ENCODE data around the gene FAM72C. TPM values are rescaled to one million over a fixed set of nuclear protein-coding genes. Genes with fewer than 3 reads are reported as not detected.
"Not testable (repeated sequence)": the region's sequence is repeated elsewhere in the genome, so short reads cannot be mapped to it uniquely, and the experiment has no call there.

FAM72C gene
- total RNA-seq, 4 donors from 2014 or later, result 0.47 TPM; not detected in 3

DNA sequence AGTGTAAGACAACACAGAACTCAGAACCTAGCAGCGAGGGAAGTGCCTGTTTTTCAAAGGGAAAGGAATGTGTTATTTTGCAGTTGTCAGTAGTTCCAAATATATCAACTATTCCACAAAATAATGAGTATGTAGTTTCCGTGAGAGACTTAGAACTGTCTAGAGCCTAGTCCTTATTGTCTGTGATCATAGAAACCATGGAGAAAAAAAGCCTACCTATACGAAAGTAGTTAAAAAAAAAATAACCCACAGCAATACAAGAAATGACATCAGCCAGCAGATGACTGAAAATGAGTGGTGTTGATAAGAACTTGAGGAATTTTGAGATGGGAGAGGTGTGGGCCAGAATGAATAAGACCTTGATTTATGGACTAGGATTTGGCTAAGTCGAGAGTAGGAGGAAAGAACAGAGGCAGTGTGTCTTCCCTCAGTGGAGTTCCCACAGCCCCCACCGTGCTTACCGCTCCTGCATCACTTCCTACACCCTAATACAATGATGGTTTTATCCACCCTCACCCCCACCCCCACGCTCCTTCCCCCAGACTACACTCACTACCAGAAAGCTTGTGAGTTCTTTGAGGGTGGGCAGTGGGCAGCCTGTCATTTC lies 21.6 kb upstream of the FAM72C start:
- H3K4me1 ChIP-seq, H3K27ac ChIP-seq, H3K4me3 ChIP-seq, DNase-seq, H3K9me3 ChIP-seq, H3K27me3 ChIP-seq, H3K36me3 ChIP-seq: not testable (repeated sequence)

DNA sequence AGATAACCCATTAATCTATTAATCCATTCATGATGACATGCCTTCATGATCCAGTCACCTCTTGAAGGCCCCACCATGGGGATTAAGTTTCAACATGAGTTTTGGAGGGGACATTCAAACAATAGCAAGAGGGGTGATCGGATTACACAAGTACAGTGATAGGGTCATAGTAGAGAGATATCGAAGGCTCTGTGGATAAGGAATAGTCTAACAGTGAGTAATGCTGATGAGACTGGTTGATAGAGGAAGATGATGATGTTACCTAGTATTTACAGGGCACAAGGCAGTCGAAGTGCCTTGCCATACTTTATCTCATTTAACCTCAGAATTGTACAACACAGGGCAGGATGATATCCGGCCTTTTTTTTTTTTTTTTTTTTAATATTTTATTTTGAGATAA lies 18.9 kb upstream of the FAM72C start:
- H3K9me3 ChIP-seq, H3K27me3 ChIP-seq, DNase-seq, H3K27ac ChIP-seq, H3K4me3 ChIP-seq, H3K4me1 ChIP-seq, H3K36me3 ChIP-seq: not testable (repeated sequence)

DNA sequence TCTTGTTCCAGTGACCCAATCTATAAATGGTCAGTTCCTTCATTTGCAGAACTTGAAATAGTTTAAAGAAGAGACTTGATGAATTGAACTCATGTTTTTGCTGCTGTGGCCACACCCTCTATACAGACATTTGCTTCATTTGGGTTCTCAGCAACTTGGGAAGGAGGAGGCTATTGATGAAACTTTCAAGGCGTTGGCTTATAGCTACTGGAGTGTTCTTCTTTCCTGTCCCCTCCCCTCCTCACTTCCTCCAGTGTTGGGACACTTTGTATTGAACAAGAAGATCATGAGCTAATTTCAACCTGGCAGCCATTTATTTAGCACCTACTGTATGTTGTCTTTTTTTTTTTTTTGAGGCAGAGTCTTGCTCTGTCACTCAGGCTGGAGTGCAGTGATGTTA lies 17.9 kb upstream of the FAM72C start:
- H3K27me3 ChIP-seq, DNase-seq, H3K27ac ChIP-seq, H3K4me1 ChIP-seq, H3K9me3 ChIP-seq, H3K4me3 ChIP-seq, H3K36me3 ChIP-seq: not testable (repeated sequence)

DNA sequence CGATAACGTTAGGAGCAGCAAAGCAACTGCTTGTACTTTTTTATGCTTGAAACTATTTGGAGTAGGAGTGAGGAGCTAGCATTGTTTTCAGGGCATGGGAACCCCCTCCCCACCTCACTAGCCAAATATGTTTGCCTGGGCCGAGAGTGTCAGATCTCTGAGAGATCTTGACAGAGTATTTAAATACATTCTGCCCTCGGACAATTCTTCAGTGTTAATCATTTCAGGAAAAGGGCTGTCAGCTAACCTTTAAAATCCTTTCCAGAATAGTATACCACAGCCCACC lies 17.6 kb upstream of the FAM72C start:
- not testable (repeated sequence) for H3K27me3 ChIP-seq, H3K36me3 ChIP-seq, H3K27ac ChIP-seq, H3K4me3 ChIP-seq, DNase-seq, H3K4me1 ChIP-seq, H3K9me3 ChIP-seq

DNA sequence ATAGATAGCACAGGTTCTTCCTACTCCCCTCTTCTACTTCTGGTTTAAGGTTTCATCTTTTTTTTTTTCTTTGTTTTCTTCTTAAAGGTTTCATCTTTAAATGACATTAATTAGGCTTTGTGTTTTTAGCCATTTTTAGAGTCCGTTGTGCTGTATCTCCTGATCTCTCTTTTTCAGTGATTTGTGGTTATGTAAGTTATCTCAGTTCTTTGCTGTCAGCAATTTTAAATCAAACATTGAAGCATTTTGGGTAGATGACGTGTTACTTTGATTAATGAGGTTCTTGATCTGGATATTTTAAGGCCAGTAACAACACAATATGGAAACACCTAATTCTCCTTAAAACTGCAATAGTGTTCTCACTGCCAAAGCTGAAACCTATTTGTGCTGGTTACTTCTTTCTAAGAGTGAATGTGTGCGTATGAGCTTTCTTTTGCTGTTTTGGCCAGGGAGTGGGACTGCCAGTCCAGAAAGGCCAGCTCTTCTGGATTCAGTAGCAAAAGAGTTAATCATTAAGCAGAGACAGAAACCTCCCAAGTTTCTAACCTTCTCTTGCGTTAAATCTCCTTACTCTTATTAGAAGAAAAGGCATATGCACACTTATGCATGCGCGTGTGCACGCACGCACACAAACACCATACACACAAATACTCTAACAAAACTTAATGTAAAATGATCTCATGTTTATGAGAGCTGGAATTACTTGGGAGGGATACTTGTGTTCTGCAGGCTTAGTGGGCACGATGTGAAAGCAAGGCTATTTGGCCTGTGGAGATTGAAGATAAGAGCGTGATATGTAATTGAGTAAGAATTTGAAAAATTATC lies 17.0 kb upstream of the FAM72C start:
- not testable (repeated sequence) for H3K36me3 ChIP-seq, H3K4me3 ChIP-seq, DNase-seq, H3K27me3 ChIP-seq, H3K4me1 ChIP-seq, H3K9me3 ChIP-seq, H3K27ac ChIP-seq

DNA sequence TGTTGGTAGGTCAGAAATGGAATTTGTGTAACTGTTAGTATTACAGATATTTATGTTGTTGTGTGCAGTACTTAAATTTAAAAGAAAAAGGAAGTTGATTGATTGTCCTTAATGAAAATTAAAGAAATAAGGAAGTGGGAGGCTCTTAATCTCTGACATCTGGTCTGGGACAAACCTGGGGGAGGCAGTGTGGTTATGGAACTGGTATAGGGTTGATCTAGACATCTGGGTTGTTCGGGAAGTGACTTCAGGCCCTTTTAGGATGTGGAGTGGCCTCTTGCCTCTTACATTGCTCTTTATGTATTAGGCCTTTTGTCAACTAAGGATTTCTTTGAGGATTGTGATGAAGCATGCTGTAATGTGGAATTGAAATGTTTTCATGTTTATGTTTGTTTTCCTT lies 16.1 kb upstream of the FAM72C start:
- not testable (repeated sequence) for H3K4me3 ChIP-seq, H3K27me3 ChIP-seq, DNase-seq, H3K9me3 ChIP-seq, H3K27ac ChIP-seq, H3K4me1 ChIP-seq, H3K36me3 ChIP-seq

DNA sequence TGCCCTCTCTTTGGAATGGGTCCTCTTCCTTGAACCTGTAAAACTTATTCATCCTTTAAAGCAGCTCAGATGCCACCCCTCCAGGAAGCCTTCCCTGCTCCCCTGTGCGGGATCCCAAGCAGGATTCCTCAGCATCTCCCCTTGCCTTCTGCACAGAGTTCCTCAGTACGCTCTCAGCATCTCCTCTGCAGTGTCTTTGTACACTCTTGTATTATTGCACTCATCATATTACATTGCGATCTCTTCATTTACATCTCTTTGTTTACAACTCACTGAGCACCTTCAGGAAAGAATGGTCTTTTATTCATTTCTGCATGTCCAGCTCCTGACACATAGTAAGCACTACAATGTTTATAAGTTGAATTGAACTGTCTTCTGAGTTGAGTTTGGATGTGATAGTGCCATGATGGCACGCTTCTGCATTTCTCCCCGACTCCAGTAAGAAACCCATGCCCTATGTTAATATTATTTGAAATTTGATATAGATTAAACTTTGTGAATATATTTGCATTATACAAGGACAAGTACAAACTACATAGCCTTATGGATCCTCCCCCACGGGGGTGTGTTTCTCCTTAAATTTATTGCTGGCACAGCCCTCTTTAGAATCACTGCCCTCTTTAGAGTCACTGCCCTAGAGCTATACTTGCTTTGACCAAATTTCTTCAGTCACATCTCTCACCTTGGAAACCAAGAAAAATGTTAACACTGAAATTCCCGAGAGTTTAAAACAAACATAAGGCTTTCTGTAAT lies 13.1 kb upstream of the FAM72C start:
- not testable (repeated sequence) for H3K4me3 ChIP-seq, H3K27me3 ChIP-seq, DNase-seq, H3K27ac ChIP-seq, H3K4me1 ChIP-seq, H3K36me3 ChIP-seq, H3K9me3 ChIP-seq

DNA sequence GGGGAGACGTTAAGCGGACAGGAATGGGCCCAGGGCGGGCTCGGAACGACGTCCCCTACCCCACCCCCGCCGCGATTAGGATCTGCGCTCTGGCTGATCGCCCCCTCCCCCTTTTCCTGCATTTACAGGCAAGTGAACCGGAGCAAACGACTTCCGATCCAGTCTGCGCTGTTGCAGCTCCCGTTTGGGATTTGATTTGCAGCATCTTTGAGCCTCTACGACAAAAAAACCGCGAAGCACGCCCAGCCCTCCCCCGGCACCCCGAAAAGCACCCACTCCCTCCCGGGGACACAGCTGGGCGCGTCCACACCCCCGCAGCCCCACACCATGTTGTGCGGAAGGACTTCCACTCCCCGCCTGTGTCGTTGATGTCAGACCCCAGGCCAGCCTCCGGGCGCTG lies 2.6 kb upstream of the FAM72C start:
- H3K4me3 ChIP-seq, result peak overlapping the region in 2 of 4 donors; percentile 31 to 53
- not testable (repeated sequence) for H3K27me3 ChIP-seq, H3K9me3 ChIP-seq, H3K36me3 ChIP-seq, H3K27ac ChIP-seq, H3K4me1 ChIP-seq
- DNase-seq, result peak in 2 of 3 donors; percentile 27 to 37

DNA sequence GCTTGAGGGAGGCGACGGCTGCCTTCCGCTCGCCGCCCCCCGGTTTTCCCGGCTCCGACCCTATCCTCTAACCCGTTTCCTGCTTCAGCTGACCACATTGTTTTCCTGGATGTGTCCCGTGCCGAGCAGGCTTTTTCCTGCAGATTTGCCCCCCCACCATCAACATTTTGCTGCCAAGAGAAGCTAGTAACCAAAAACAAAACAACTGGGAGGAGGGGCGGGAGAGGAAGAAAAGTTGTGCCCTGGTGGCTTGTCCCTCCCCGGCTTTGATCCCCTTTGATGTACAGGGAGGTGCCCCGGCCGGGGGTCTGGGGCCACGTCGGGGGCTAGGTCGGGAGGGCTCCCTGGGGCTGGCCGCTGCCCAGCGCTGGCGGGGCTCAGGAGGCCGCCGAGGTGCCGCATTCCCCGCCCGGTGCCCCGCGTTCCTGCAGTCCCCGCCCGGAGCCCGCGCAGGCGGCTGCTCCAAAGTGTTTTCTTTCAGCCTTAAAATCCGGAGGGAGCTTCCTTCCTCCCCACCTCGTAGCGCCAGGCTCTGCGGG lies 2.2 kb upstream of the FAM72C start:
- not testable (repeated sequence) for H3K9me3 ChIP-seq, H3K27ac ChIP-seq, H3K4me1 ChIP-seq, H3K27me3 ChIP-seq, H3K36me3 ChIP-seq
- peak in 1 of 3 donors; percentile 45 for DNase-seq
- peak overlapping the region in 3 of 4 donors; percentile 18 to 53 (median 39) for H3K4me3 ChIP-seq

DNA sequence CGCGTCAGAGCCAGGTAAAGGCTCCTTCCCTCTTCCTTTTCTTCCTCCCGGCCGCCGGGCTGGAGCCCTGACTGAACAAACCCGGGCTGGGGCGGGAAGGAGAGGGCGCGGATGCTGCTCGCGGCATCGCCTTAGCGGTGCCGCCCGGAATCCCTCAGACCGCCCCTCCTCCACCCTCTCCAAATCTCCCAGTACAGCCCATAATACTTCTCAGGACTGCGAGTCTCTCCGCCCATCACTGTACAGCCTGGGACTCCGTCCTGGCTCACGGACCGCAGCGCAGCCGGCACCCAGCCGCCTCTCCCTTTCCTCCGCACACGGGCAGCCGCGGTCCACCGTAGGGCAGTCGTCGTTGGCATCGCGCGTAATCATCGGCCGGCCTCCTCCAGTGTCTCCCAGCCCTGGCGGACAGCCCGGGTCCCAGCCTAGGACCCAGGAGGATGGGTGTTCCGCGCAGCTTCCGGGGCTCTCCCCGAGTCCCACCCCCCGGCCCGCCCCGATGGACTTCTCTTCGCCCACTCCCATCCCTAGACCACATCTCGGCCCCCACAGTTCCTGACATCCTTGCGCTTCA lies 1.1 kb upstream of the FAM72C start:
- not testable (repeated sequence) for DNase-seq, H3K9me3 ChIP-seq, H3K36me3 ChIP-seq, H3K27ac ChIP-seq, H3K27me3 ChIP-seq, H3K4me3 ChIP-seq, H3K4me1 ChIP-seq

DNA sequence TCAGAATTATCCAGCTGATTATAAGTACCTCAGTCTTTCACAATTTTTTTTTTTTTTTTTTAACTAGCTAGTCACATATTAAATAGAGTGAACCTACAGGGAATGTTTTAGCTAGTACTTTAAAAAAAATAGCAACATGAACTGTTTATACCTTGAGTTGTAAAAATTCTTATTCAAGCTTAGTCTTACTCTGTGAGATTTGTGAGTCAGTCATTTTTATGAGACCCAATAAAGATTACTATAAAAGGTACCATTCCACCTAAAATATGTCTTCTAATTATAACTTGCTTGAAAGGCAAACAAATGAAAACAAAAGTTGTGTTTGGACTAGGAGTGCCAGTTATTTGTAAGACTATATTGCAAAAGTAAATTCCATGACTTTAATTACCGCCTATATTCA lies 5.9 kb downstream of the FAM72C start:
- H3K9me3 ChIP-seq, H3K36me3 ChIP-seq, H3K4me3 ChIP-seq, H3K27me3 ChIP-seq, H3K4me1 ChIP-seq, DNase-seq, H3K27ac ChIP-seq: not testable (repeated sequence)

DNA sequence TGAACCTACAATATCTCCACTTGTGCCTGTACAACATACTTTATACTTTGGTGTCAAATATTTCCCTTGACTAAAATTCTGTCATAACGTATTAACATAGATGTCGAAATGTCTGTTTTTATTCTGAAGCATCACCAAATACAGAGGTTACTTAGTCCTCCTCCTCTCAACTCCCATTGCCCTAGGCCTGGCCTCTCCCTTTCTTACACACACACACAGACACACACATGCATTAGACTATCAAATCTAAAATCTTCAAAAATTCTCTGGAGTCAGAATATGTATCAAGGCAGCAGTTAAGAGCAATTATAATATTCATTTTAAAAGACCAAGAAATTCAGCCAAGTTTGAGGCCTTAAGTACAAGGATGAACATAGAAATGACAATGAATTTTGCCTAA lies 7.5 kb downstream of the FAM72C start:
- not testable (repeated sequence) for H3K36me3 ChIP-seq, DNase-seq, H3K27ac ChIP-seq, H3K27me3 ChIP-seq, H3K4me3 ChIP-seq, H3K9me3 ChIP-seq, H3K4me1 ChIP-seq

DNA sequence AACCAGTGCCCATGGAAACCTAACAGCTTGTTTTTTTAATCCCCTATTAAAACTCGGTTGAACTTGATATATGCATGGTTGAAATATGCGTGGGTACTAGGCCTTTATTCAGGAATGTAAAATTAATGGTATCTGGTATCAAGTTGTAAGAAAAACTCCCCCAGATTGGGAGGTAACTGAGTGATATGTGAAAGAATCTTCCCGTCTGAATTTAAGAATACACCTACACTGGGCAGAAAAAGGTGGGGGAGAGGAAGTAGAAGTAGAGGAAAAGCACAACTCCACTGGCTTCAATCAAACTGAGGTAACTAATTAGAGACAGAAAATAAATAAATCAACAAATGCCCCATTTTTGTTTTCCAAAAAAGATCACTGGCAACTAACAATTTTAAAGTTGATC lies 15.9 kb downstream of the FAM72C start:
- not testable (repeated sequence) for H3K27ac ChIP-seq, H3K36me3 ChIP-seq, DNase-seq, H3K9me3 ChIP-seq, H3K27me3 ChIP-seq, H3K4me1 ChIP-seq, H3K4me3 ChIP-seq

DNA sequence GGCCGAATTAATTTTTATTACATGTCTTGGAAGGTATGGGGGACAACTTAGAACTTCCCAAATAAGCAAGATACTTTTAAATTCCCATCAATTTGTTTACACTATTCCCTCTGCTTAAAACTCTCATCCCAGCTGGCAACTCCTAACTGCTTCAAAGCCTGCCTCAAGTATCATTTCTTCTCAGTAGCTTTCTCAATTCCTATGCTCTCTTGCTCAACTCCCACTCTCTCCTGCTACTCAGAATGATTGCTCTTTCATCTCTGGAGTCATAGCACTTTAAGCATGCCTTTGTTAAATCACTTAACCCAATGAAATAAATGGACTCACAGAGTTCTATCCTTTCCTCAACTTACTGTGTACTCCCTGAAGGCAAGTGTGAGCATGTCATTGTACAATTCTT lies 18.9 kb downstream of the FAM72C start:
- not testable (repeated sequence) for H3K9me3 ChIP-seq, H3K27me3 ChIP-seq, DNase-seq, H3K27ac ChIP-seq, H3K4me1 ChIP-seq, H3K36me3 ChIP-seq, H3K4me3 ChIP-seq
